Measurements from ENCODE around the gene AP3S2.

DNA sequence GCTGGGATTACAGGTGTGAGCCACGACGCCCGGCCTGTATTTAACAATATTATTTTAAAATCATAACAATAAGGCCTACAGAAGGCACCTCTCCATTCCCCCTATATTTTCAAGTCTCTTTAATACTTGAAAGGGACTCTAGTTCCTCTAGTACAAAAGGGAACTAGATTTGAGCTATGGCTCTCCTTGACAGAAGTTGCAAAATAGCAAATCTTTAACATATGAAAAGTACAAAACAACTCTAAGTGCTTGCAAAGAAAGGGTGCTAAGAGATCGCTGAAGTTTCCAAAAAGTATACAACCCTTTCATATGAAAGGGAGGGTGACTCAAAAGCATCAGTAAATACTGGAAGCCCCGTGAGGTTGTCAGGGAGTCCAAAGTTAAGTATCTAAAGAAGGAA, 23.8 kb downstream of the AP3S2 start:
- TF ChIP-seq, protein P1, sequence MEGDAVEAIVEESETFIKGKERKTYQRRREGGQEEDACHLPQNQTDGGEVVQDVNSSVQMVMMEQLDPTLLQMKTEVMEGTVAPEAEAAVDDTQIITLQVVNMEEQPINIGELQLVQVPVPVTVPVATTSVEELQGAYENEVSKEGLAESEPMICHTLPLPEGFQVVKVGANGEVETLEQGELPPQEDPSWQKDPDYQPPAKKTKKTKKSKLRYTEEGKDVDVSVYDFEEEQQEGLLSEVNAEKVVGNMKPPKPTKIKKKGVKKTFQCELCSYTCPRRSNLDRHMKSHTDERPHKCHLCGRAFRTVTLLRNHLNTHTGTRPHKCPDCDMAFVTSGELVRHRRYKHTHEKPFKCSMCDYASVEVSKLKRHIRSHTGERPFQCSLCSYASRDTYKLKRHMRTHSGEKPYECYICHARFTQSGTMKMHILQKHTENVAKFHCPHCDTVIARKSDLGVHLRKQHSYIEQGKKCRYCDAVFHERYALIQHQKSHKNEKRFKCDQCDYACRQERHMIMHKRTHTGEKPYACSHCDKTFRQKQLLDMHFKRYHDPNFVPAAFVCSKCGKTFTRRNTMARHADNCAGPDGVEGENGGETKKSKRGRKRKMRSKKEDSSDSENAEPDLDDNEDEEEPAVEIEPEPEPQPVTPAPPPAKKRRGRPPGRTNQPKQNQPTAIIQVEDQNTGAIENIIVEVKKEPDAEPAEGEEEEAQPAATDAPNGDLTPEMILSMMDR (IDR thresholded peaks at IDR 0.05) = no peak
- no peak for TF ChIP-seq POLR2A (IDR thresholded peaks at IDR 0.05)
